ENCODE measurements around the gene C5orf47. TPM values are rescaled to one million over a fixed set of nuclear protein-coding genes. Genes with fewer than 3 reads are reported as not detected.
A peak's percentile ranks its signal among the peaks of the same experiment; 100 is the strongest.

C5orf47 gene
- total RNA-seq, 4 donors from 2014 or later: not detected

DNA sequence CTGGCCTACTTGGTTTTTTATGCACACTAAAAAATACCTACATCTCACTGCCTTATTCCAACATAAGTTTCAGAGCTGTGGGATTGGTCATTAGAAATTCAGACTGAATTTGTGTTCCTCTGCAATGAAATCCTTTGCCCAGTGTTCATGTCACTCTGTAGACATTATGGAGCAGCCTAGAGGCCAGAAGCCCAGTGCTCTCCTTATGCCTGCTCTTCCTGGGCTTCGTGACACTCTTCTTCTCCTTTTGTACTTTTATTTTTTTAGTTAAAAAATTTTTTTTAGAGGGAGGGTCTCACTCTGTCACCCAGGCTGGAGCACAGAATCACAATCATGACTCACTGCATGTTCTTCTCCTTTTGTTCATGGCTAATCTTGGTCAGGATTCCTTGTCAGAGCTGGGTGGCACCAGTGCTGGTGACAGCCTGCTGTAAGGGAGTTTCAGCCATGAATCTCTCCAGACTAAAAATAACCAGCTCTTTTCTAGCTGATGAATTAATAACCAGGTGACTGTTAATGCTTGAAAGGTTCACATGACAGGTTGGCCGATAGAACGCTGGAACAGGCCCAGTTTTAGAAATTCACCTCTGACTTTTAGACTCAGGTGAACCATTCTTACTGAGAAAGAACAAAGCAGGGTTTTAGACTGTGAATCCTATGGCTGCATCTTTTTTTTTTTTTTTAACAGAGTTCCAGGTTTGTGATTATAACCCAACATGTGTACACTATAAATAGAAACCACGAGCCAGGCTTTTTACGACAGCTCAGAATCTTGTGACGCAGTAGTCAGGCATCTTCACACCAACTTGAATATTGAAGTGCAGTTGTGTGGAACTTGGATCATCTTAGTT lies 34.1 kb upstream of the C5orf47 start:
- 35 to 51% methylated on average over 6 of the region's 6 CpGs for WGBS, 2 donors (ENCODE audit: low coverage in 1 of 2)
- no peak overlapping the region for H3K4me3 ChIP-seq
- peaks cover under 1 to 73% of the 10 kb centered on the region in 2 donors for H3K36me3 ChIP-seq
- no peaks in the 10 kb centered on the region for H3K9me3 ChIP-seq
- no peaks in the 10 kb centered on the region for H3K27me3 ChIP-seq
- peak; percentile 79 for ATAC-seq
- no peak for TF ChIP-seq EP300 (IDR thresholded peaks at IDR 0.05)
- no peak for TF ChIP-seq POLR2AphosphoS5 (IDR thresholded peaks at IDR 0.05)
- TF ChIP-seq, protein P1, sequence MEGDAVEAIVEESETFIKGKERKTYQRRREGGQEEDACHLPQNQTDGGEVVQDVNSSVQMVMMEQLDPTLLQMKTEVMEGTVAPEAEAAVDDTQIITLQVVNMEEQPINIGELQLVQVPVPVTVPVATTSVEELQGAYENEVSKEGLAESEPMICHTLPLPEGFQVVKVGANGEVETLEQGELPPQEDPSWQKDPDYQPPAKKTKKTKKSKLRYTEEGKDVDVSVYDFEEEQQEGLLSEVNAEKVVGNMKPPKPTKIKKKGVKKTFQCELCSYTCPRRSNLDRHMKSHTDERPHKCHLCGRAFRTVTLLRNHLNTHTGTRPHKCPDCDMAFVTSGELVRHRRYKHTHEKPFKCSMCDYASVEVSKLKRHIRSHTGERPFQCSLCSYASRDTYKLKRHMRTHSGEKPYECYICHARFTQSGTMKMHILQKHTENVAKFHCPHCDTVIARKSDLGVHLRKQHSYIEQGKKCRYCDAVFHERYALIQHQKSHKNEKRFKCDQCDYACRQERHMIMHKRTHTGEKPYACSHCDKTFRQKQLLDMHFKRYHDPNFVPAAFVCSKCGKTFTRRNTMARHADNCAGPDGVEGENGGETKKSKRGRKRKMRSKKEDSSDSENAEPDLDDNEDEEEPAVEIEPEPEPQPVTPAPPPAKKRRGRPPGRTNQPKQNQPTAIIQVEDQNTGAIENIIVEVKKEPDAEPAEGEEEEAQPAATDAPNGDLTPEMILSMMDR (IDR thresholded peaks at IDR 0.05): no peak
- no peak for TF ChIP-seq POLR2A (IDR thresholded peaks at IDR 0.05)
- peak overlapping the region; percentile 50 to 80 (median 72) for H3K27ac ChIP-seq
- peaks cover 0 to 32% (median 5%) of the 10 kb centered on the region in 3 donors for H3K4me1 ChIP-seq

- H3K4me3 ChIP-seq: no peak overlapping the region
- no peak for ATAC-seq
- H3K27ac ChIP-seq: no peak overlapping the region
- TF ChIP-seq POLR2A (IDR thresholded peaks at IDR 0.05) (no peak), POLR2AphosphoS5 (IDR thresholded peaks at IDR 0.05) (no peak), EP300 (IDR thresholded peaks at IDR 0.05) (no peak)
- TF ChIP-seq, protein P1 (IDR thresholded peaks at IDR 0.05): no peak
- H3K9me3 ChIP-seq: no peaks in the 10 kb centered on the region
- peaks cover 0 to 21% (median 0%) of the 10 kb centered on the region in 3 donors for H3K4me1 ChIP-seq
- H3K36me3 ChIP-seq: peaks cover 0 to 13% of the 10 kb centered on the region in 2 donors
- H3K27me3 ChIP-seq: no peaks in the 10 kb centered on the region
- 0 to 71% methylated on average over 1 to 2 of the region's 2 CpGs for WGBS, 2 donors (ENCODE audit: low coverage in 1 of 2)
Observed at GRCh38 chr5:173960986-173961385, 28.0 kb upstream of the C5orf47 start.

DNA sequence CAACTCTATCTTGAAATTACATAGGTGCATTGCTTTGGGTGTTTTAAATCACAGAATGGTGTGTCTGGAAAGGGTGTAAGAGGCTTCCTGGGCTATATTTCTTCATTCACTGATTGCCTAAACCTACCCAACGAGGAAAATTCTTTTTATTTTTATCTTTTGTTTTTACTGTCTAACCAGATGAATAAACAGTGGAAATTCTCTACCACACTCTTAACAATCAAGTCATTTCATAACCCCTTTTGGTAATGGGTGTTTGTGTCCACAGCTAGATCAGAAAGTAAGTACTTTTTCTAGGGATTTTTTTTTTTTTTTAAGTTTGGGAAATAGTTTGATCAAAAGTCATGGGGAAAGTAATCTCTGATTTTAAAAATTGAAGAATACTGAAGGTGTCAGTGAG lies 27.6 kb upstream of the C5orf47 start:
- H3K27me3 ChIP-seq: no peaks in the 10 kb centered on the region
- no peak overlapping the region for H3K4me3 ChIP-seq
- ATAC-seq: no peak
- 23 to 67% methylated on average over 1 of the region's 1 CpG for WGBS, 2 donors (ENCODE audit: low coverage in 1 of 2)
- peaks cover 0 to 19% (median 0%) of the 10 kb centered on the region in 3 donors for H3K4me1 ChIP-seq
- TF ChIP-seq POLR2A (IDR thresholded peaks at IDR 0.05): no peak
- TF ChIP-seq EP300 (IDR thresholded peaks at IDR 0.05): no peak
- TF ChIP-seq, protein P1 (IDR thresholded peaks at IDR 0.05): no peak
- no peak for TF ChIP-seq POLR2AphosphoS5 (IDR thresholded peaks at IDR 0.05)
- H3K9me3 ChIP-seq: no peaks in the 10 kb centered on the region
- no peak overlapping the region for H3K27ac ChIP-seq
- H3K36me3 ChIP-seq: peaks cover 0 to 11% of the 10 kb centered on the region in 2 donors

GRCh38 chr5:173962436-173962972 lies 26.5 kb upstream of the C5orf47 start:
- no peak for ATAC-seq
- Histone ChIP-seq H3K36me3 (peaks cover 0 to 9% of the 10 kb centered on the region in 2 donors), H3K9me3 (no peaks in the 10 kb centered on the region), H3K4me1 (peaks cover 0 to 16% (median 0%) of the 10 kb centered on the region in 3 donors), H3K27me3 (no peaks in the 10 kb centered on the region), H3K27ac (peak overlapping the region in 3 of 4 donors; percentile 1 to 61 (median 55)), H3K4me3 (no peak overlapping the region)
- TF ChIP-seq EP300 (IDR thresholded peaks at IDR 0.05) (no peak), POLR2AphosphoS5 (IDR thresholded peaks at IDR 0.05) (no peak)
- TF ChIP-seq, protein P1 (IDR thresholded peaks at IDR 0.05): no peak
- WGBS, 2 donors (ENCODE audit: low coverage in 1 of 2): 84 to 93% methylated on average over 3 of the region's 3 CpGs

Measured in gastroesophageal sphincter (tissue), 4 donors.